Right lobe of liver (tissue), 6 donors: ENCODE data around the gene CD300E. TPM values are rescaled to one million over a fixed set of nuclear protein-coding genes. Genes with fewer than 3 reads are reported as not detected.

ENCODE experiments used
- ATAC-seq, 4 donors: fragments of 200-7000 bp; cut with Tn5 transposase; one replicate each; pipeline ENCODE4 v1.9.1; 2020; ENCODE audit warnings: mild to moderate bottlenecking in 4 of 4, moderate library complexity in 4 of 4
- DNase-seq, 3 donors: peaks; one replicate each; pipeline ENCODE4 v3.0.0-alpha.2; 2020
- H3K27ac ChIP-seq, 3 donors: fragments of 200-600 bp; one replicate each; pipeline ENCODE4 v1.8.0; 2022
- H3K27me3 ChIP-seq, 2 donors: fragments of 200-600 bp; one replicate each; pipeline ENCODE4 v1.8.0; 2022
- H3K36me3 ChIP-seq, 4 donors: fragments of 200-600 bp; sonication (generic) in 1 of 4; one replicate each; pipeline versions ENCODE4 v1.5.1 to v1.8.0; 2017 to 2022; ENCODE audit warnings: control low read depth in 1 of 4
- H3K4me1 ChIP-seq, 4 donors: fragments of 200-600 bp; sonication (generic) in 1 of 4; one replicate each; pipeline versions ENCODE4 v1.5.1 to v1.8.0; 2017 to 2022; ENCODE audit warnings: control low read depth in 1 of 4
- H3K4me3 ChIP-seq, 3 donors: fragments of 200-600 bp; one replicate each; pipeline ENCODE4 v1.8.0; 2022
- H3K9me3 ChIP-seq, 4 donors: fragments of 200-600 bp; sonication (generic) in 1 of 4; one replicate each; pipeline versions ENCODE4 v1.5.1 to v1.8.0; 2017 to 2022; ENCODE audit warnings: control low read depth in 1 of 4
- CTCF ChIP-seq, 4 donors: fragments of 200-600 bp in 3 of 4; fragments of 450-650 bp in 1 of 4; IDR thresholded peaks; one replicate each; pipeline versions ENCODE4 v1.5.1 to v1.8.0; 2016 to 2022; ENCODE audit warnings: antibody characterized with exemption in 4 of 4, mild to moderate bottlenecking in 2 of 4
- POLR2A ChIP-seq: fragments of 450-650 bp; IDR thresholded peaks from one replicate; pipeline ENCODE4 v1.6.1; 2017; ENCODE audit warnings: antibody characterized with exemption, mild to moderate bottlenecking
- WGBS: methylation state at CpG from one replicate; pipeline ENCODE4 v1.1.6; 2018; ENCODE audit warnings: low coverage, low lambda C conversion rate; ENCODE audit not compliant: insufficient coverage; ENCODE audit errors: missing lambda C conversion rate; 5-methylcytosine and 5-hydroxymethylcytosine counted together
- intact Hi-C, 2 donors: fragments of 100-400 bp; cut with DNase I; formaldehyde crosslinking; loops; one replicate each; pipeline versions ENCODE4 v1.11.2 to v1.14.1; 2022
- total RNA-seq, 6 experiments: library from RNA; depleted of rRNA in 2 of 6; stranded (reverse); fragments of >200 nt in 2 of 6; fragmentation: NEBNext Ultra II Directional in 3 of 6; extraction: Animal tissue kit (Norgen Biotek cat#: 25700) in 3 of 6; gene quantifications; one replicate each; pipeline versions ENCODE4 v1.1.0 to v1.2.4, GENCODE V29; 2016 to 2023
- donor health status: DM: no; HTN: yes; CAD: no.
- donor health status: DM: no; HTN: no; CAD: no.
- donor health status: DM: no; HTN: no; CAD: no.
- donor health status: DM: no; HTN: yes; CAD: no.
- donor health status: DM: no; HTN: yes; CAD: no.

Gene CD300E
- total RNA-seq, 6 experiments from 2014 or later = 0.07 to 0.91 (median 0.34) TPM

GRCh38 chr17:74659889-74660288, 36.4 kb upstream of the CD300E start:
- 38% methylated on average over 4 of the region's 4 CpGs for WGBS
- Histone ChIP-seq H3K4me1 (no peaks in the 10 kb centered on the region), H3K4me3 (no peak overlapping the region), H3K9me3 (no peaks in the 10 kb centered on the region), H3K27me3 (no peaks in the 10 kb centered on the region), H3K27ac (no peak overlapping the region), H3K36me3 (no peaks in the 10 kb centered on the region)
- DNase-seq = peak in 1 of 3 donors; percentile 18
- ATAC-seq = no peak
- TF ChIP-seq POLR2A (no peak), CTCF (IDR thresholded peaks at IDR 0.05) (no peak)
- intact Hi-C loops = loop anchor here (10.0 kb wide), 1 partner anchor 205 kb away; no protein-coding TSS in a partner anchor

GRCh38 chr17:74658620-74659019, 35.1 kb upstream of the CD300E start:
- Histone ChIP-seq H3K4me3 (no peak overlapping the region), H3K4me1 (no peaks in the 10 kb centered on the region), H3K9me3 (no peaks in the 10 kb centered on the region), H3K36me3 (no peaks in the 10 kb centered on the region), H3K27me3 (no peaks in the 10 kb centered on the region), H3K27ac (no peak overlapping the region)
- WGBS = 80% methylated on average over 3 of the region's 6 CpGs
- DNase-seq (no peak), ATAC-seq (no peak)
- intact Hi-C loops = loop anchor here (10.0 kb wide), 1 partner anchor 206 kb away; no protein-coding TSS in a partner anchor
- TF ChIP-seq POLR2A (no peak), CTCF (IDR thresholded peaks at IDR 0.05) (no peak)

GRCh38 chr17:74654742-74655141, 31.2 kb upstream of the CD300E start:
- no peak for DNase-seq
- no peak for TF ChIP-seq CTCF (IDR thresholded peaks at IDR 0.05)
- no peak for TF ChIP-seq POLR2A
- ATAC-seq = no peak
- H3K4me1 ChIP-seq = no peaks in the 10 kb centered on the region
- no peak overlapping the region for H3K27ac ChIP-seq
- no peaks in the 10 kb centered on the region for H3K9me3 ChIP-seq
- WGBS = 39% methylated on average over 3 of the region's 5 CpGs
- H3K36me3 ChIP-seq = no peaks in the 10 kb centered on the region
- no peak overlapping the region for H3K4me3 ChIP-seq
- intact Hi-C loops = loop anchor here (10.0 kb wide), 1 partner anchor 210 kb away; no protein-coding TSS in a partner anchor
- no peaks in the 10 kb centered on the region for H3K27me3 ChIP-seq

- DNase-seq (no peak), ATAC-seq (no peak)
- H3K4me1 ChIP-seq = no peaks in the 10 kb centered on the region
- no peaks in the 10 kb centered on the region for H3K27me3 ChIP-seq
- 0% methylated on average over 1 of the region's 3 CpGs for WGBS
- no peak overlapping the region for H3K4me3 ChIP-seq
- no peaks in the 10 kb centered on the region for H3K9me3 ChIP-seq
- TF ChIP-seq POLR2A (no peak), CTCF (IDR thresholded peaks at IDR 0.05) (no peak)
- H3K36me3 ChIP-seq = no peaks in the 10 kb centered on the region
- intact Hi-C loops = loop anchor here (10.0 kb wide), 1 partner anchor 213 kb away; no protein-coding TSS in a partner anchor
- no peak overlapping the region for H3K27ac ChIP-seq
Measured at GRCh38 chr17:74652020-74652419, 28.5 kb upstream of the CD300E start.

GRCh38 chr17:74649909-74650308, 26.4 kb upstream of the CD300E start:
- ATAC-seq (no peak), DNase-seq (no peak)
- TF ChIP-seq CTCF (IDR thresholded peaks at IDR 0.05) (no peak), POLR2A (no peak)
- H3K36me3 ChIP-seq = no peaks in the 10 kb centered on the region
- H3K4me1 ChIP-seq = no peaks in the 10 kb centered on the region
- H3K9me3 ChIP-seq = no peaks in the 10 kb centered on the region
- no peaks in the 10 kb centered on the region for H3K27me3 ChIP-seq
- no peak overlapping the region for H3K27ac ChIP-seq
- WGBS = 37% methylated on average over 6 of the region's 6 CpGs
- intact Hi-C loops = loop anchor here (10.0 kb wide), 1 partner anchor 215 kb away; no protein-coding TSS in a partner anchor
- no peak overlapping the region for H3K4me3 ChIP-seq
